ENCODE results near the gene AHDC1. TPM values are rescaled to one million over a fixed set of nuclear protein-coding genes. Genes with fewer than 3 reads are reported as not detected.

The AHDC1 gene
- total RNA-seq, 4 donors from 2014 or later, result 7.5 to 12.9 (median 8.2) TPM

DNA sequence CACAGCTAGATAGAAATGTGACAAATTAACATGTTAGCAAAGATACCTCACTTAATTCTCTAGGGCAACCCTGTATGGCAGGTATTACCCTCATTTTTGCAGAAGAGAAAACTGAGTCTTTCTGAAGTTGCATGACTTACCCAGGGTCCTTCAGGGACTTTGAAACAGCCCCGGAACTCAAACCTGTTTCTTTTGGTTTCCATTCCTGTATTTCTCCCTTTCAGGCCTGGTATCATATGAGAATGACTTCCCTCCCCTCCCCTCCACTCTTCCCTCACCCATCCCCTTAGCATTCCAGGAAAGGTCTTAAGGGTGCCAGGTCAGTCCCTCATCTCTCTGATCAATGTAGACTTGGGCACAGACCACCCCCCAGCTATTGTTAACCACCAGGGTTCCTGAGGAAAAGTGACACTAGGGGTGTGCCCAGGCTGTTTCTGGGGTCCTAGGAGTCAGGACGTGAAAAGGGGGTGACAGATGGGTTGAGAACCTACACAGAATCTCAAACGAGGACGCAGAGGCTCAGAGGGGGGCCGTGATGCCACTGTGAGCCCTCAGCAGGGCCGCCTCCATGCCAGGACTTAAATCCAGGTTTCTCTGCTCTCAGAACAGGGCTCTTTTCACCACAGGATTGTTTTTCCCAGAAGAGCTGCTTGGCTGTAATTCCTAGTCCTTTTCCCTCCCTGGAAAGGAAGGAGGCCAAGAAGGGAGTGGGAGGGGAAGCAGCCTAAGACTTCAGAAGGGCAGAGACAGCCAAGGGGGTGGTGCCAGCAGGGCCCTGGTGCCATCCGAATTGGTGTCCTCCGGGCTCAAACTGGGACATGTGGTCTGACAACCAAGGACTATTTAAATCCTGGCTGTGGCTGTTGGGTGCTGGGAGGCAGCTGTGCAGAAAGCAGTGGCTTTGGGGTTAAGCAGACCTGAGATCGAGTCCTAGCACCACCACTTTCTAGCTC, 111.9 kb downstream of the AHDC1 start:
- no peak for ATAC-seq (ENCODE audit: low FRiP score)
- no peak for DNase-seq (ENCODE audit: low spot score)
- no peak for TF ChIP-seq CTCF (IDR thresholded peaks at IDR 0.05)

DNA sequence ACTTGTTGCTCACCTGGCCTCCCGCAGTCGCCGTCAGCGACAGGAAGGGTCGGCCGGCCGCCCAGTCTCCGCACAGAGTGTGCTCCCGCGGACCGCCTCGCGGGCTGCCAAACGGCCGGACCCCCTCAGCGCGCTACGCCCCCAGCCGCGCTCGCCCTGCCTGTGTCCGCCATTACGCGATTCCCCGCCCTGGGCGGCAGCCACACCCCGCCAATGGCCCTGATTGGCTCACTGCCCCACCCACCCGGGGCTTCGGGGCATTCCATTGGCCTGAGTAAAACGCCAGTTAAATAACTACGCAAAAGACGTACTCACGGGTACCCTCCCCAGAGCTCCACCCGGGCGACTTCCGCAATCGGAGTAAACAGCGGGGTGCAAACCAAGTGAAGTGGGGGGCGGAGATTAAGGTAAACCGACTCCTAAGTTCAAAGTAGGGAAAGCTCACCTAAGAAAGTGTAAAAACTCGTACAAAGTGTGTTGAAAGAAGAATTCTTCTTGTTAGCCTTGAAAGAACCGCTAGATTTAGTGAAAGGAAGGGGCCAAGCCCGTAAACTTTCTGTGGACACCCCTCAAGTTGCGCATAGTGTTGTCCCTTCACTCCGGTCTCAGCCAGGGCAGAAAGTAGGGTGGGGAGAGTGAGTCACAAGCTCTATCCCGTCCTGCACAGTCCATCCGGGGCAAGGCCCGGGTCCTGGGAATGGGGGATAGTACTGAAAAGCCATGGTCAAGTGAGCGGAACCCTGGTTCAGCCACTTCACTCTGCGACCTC, 113.8 kb downstream of the AHDC1 start, which contains the start of gene WASF2:
WASF2 (minus strand) TSS at position 195 of the 769 bp plus-strand sequence. CDS start 61,277 bp downstream, outside the sequence.
- ATAC-seq (ENCODE audit: low FRiP score) (peak; percentile 97), DNase-seq (ENCODE audit: low spot score) (peak; percentile 83)
- TF ChIP-seq CTCF (IDR thresholded peaks at IDR 0.05), result no peak

- DNase-seq (ENCODE audit: low spot score) (no peak), ATAC-seq (ENCODE audit: low FRiP score) (peak; percentile 19)
- no peak for TF ChIP-seq CTCF (IDR thresholded peaks at IDR 0.05)
Observed at GRCh38 chr1:27489501-27489972, 114.4 kb downstream of the AHDC1 start.

GRCh38 chr1:27487966-27488884, 115.7 kb downstream of the AHDC1 start:
- ATAC-seq (ENCODE audit: low FRiP score) (no peak), DNase-seq (ENCODE audit: low spot score) (no peak)
- no peak for TF ChIP-seq CTCF (IDR thresholded peaks at IDR 0.05)

- TF ChIP-seq CTCF (IDR thresholded peaks at IDR 0.05), result no peak
- ATAC-seq (ENCODE audit: low FRiP score), result no peak
Observed at GRCh38 chr1:27485363-27485762, 118.6 kb downstream of the AHDC1 start.

More at GRCh38 chr1:27485363-27485762, 118.6 kb downstream of the AHDC1 start:
- no peak for DNase-seq (ENCODE audit: low spot score)

Small RNA genes lying within 50 kb of the gene (small RNA-seq; reads per million reads assigned to genes)
- gene AL031729.1, result not detected

Other genes starting within 250 kb of the AHDC1 start
- gene MAP3K6, start 237.2 kb downstream of the AHDC1 start, total RNA-seq, result 100 to 1,000 TPM in 1 of 4 donors, 10 to 100 TPM in 3; 26.8 to 129 (median 43.4) TPM
- gene FCN3, start 229.3 kb downstream of the AHDC1 start, total RNA-seq, result 100 to 1,000 TPM in 1 of 4 donors, 10 to 100 TPM in 3; 33.1 to 451 (median 75.9) TPM
- not detected for gene CD164L2, start 220.8 kb downstream of the AHDC1 start, total RNA-seq
- gene GPR3, start 211.5 kb downstream of the AHDC1 start, total RNA-seq, result 1 to 10 TPM in 1 of 4 donors, under 1 TPM in 2, not detected in 1; 0.19 to 1.3 (median 0.65) TPM
- gene WASF2, start 114.0 kb downstream of the AHDC1 start, total RNA-seq, result 10 to 100 TPM; 43.4 to 87.8 (median 60.5) TPM
- 100 to 1,000 TPM in 2 of 4 donors, 10 to 100 TPM in 2; 18.8 to 131 (median 77.6) TPM for gene FGR, start 31.0 kb upstream of the AHDC1 start, total RNA-seq
- 10 to 100 TPM; 28.2 to 88.4 (median 69.6) TPM for gene IFI6, start 68.0 kb upstream of the AHDC1 start, total RNA-seq
- 10 to 100 TPM; 17.4 to 30.0 (median 20.0) TPM for gene FAM76A, start 121.8 kb upstream of the AHDC1 start, total RNA-seq
- 100 to 1,000 TPM in 1 of 4 donors, 10 to 100 TPM in 3; 78.5 to 116 (median 95.7) TPM for gene STX12, start 169.1 kb upstream of the AHDC1 start, total RNA-seq
- 10 to 100 TPM; 24.6 to 43.7 (median 33.5) TPM for gene PPP1R8, start 226.6 kb upstream of the AHDC1 start, total RNA-seq